MM.1S (cell line): ENCODE results near the gene G2E3.

Experiments
- CTCF ChIP-seq: fragments of 300-600 bp; sonication (generic); IDR thresholded peaks from 2 replicates; pipeline ENCODE4 v1.5.1; 2016; ENCODE audit warnings: antibody characterized with exemption, low read length, mixed read lengths
- EZH2 ChIP-seq: fragments of 300-600 bp; sonication (generic); optimal IDR thresholded peaks from 2 replicates; pipeline ENCODE3; 2017; ENCODE audit warnings: low read depth, mild to moderate bottlenecking, antibody characterized with exemption, low read length, mixed read lengths

- TF ChIP-seq CTCF (no peak), EZH2 (no peak)
These were observed 14.4 kb downstream of the G2E3 start for GRCh38 chr14:30573226-30573814.
